Natural killer cell (primary cell): ENCODE data around the gene YPEL1. TPM values are rescaled to one million over a fixed set of nuclear protein-coding genes. Genes with fewer than 3 reads are reported as not detected.
A peak's percentile ranks its signal among the peaks of the same experiment; 100 is the strongest.

Experiments used
- ATAC-seq, 3 donors: fragments of 150-1000 bp in 2 of 3; fragments of 200-7000 bp in 1 of 3; cut with Tn5 transposase; 1 replicate in 1 of 3; 2 replicates in 2 of 3; pipeline ENCODE4 v1.10.0; 2021; ENCODE audit warnings: mild to moderate bottlenecking in 2 of 3, moderate library complexity in 2 of 3
- DNase-seq, 2 donors: peaks; one replicate each; pipeline versions ENCODE4 v3.0.0 to v3.0.0-alpha.2; 2013 to 2021; ENCODE audit warnings: mixed read lengths in 1 of 2
- H3K27ac ChIP-seq: one replicate; pipeline ENCODE4 v1.5.1; 2013; ENCODE audit warnings: mild to moderate bottlenecking, low read length
- H3K27me3 ChIP-seq: one replicate; pipeline ENCODE4 v1.6.1; 2013; ENCODE audit warnings: low read length; ENCODE audit not compliant: control insufficient read depth, insufficient read depth
- H3K36me3 ChIP-seq: one replicate; pipeline ENCODE4 v1.6.1; 2013; ENCODE audit warnings: low read length; ENCODE audit not compliant: control insufficient read depth, insufficient read depth
- H3K4me1 ChIP-seq: one replicate; pipeline ENCODE4 v1.6.1; 2013; ENCODE audit warnings: low read length; ENCODE audit not compliant: control insufficient read depth, insufficient read depth
- H3K4me3 ChIP-seq: one replicate; pipeline ENCODE4 v1.5.1; 2013; ENCODE audit warnings: low read length
- H3K9me3 ChIP-seq: one replicate; pipeline ENCODE4 v1.6.1; 2013; ENCODE audit warnings: low read length; ENCODE audit not compliant: control insufficient read depth, insufficient read depth
- H3K27ac Mint-ChIP-seq, 2 donors: one replicate each; pipeline ENCODE4 v1.8.0; 2022; ENCODE audit warnings: mild to moderate bottlenecking in 2 of 2, mixed read lengths in 2 of 2, moderate library complexity in 1 of 2
- H3K27me3 Mint-ChIP-seq, 2 donors: one replicate each; pipeline ENCODE4 v1.8.0; 2022; ENCODE audit warnings: low read depth in 2 of 2, mixed read lengths in 2 of 2
- H3K36me3 Mint-ChIP-seq: one replicate; pipeline ENCODE4 v1.8.0; 2022; ENCODE audit warnings: mixed read lengths
- H3K4me1 Mint-ChIP-seq, 2 donors: one replicate each; pipeline ENCODE4 v1.8.0; 2022; ENCODE audit warnings: mixed read lengths in 2 of 2
- H3K4me3 Mint-ChIP-seq: one replicate; pipeline ENCODE4 v1.8.0; 2022; ENCODE audit warnings: mild to moderate bottlenecking, moderate library complexity, mixed read lengths
- H3K9me3 Mint-ChIP-seq, 2 donors: one replicate each; pipeline ENCODE4 v1.8.0; 2022; ENCODE audit warnings: mixed read lengths in 2 of 2
- CTCF ChIP-seq: fragments of 200-600 bp; IDR thresholded peaks from one replicate; pipeline ENCODE4 v1.8.0; 2022; ENCODE audit warnings: antibody characterized with exemption
- WGBS: methylation state at CpG from one replicate; pipeline ENCODE4 v1.1.7; 2013; ENCODE audit warnings: missing lambda C conversion rate; ENCODE audit not compliant: insufficient coverage; 5-methylcytosine and 5-hydroxymethylcytosine counted together
- intact Hi-C: fragments of 100-400 bp; cut with micrococcal nuclease; formaldehyde crosslinking; loops from one replicate; pipeline ENCODE4 v1.14.2; 2022
- total RNA-seq, 4 donors: library from RNA; stranded (reverse); fragments of 120-200 nt in 1 of 4; gene quantifications; one replicate each; pipeline versions ENCODE4 v1.2.3 to v1.2.4, GENCODE V29; 2013 to 2022

YPEL1 gene
- total RNA-seq, 3 donors from 2014 or later (not counting 1 experiment from before 2014, with no cell fraction given): 59.9 to 86.3 (median 68.8) TPM

GRCh38 chr22:21650280-21650679, 85.3 kb downstream of the YPEL1 start:
- no peak overlapping the region for H3K4me3 ChIP-seq
- H3K27ac Mint-ChIP-seq: no peak overlapping the region
- no peak for TF ChIP-seq CTCF
- H3K36me3 ChIP-seq: peaks cover 9% of the 10 kb centered on the region
- 91% methylated on average over 7 of the region's 7 CpGs for WGBS
- intact Hi-C loops: no loop called here
- DNase-seq (no peak), ATAC-seq (no peak)
- H3K4me3 Mint-ChIP-seq: peak overlapping the region; percentile 10
- H3K9me3 Mint-ChIP-seq: no peaks in the 10 kb centered on the region
- H3K36me3 Mint-ChIP-seq: no peaks in the 10 kb centered on the region
- H3K27ac ChIP-seq: no peak overlapping the region
- H3K4me1 Mint-ChIP-seq: peaks cover 24 to 25% of the 10 kb centered on the region in 2 donors
- no peaks in the 10 kb centered on the region for H3K27me3 Mint-ChIP-seq
- peaks cover 35% of the 10 kb centered on the region for H3K4me1 ChIP-seq
- no peaks in the 10 kb centered on the region for H3K9me3 ChIP-seq
- no peaks in the 10 kb centered on the region for H3K27me3 ChIP-seq

Other genes with a start within 250 kb of the YPEL1 start
- gene RIMBP3C, start 184.3 kb downstream of the YPEL1 start, total RNA-seq: 1 to 10 TPM in 1 of 3 donors, under 1 TPM in 2; 0.35 to 1.0 (median 0.38) TPM
- gene UBE2L3, start 168.1 kb downstream of the YPEL1 start, total RNA-seq: 10 to 100 TPM; 30.7 to 39.8 (median 39.7) TPM
- gene YDJC, start 105.8 kb downstream of the YPEL1 start, total RNA-seq: 10 to 100 TPM; 20.5 to 24.4 (median 21.6) TPM
- gene CCDC116, start 103.0 kb downstream of the YPEL1 start, total RNA-seq: under 1 TPM in 1 of 3 donors, not detected in 2; 0.43 TPM
- 10 to 100 TPM; 38.3 to 55.8 (median 40.3) TPM for gene SDF2L1, start 93.5 kb downstream of the YPEL1 start, total RNA-seq
- gene PPIL2, start 69.8 kb downstream of the YPEL1 start, total RNA-seq: 100 to 1,000 TPM; 101 to 127 (median 124) TPM
- 100 to 1,000 TPM; 189 to 246 (median 214) TPM for gene MAPK1, start 131.9 kb upstream of the YPEL1 start, total RNA-seq
- gene PPM1F, start 217.1 kb upstream of the YPEL1 start, total RNA-seq: 10 to 100 TPM; 25.1 to 30.3 (median 25.5) TPM
- 10 to 100 TPM; 45.8 to 66.0 (median 62.7) TPM for gene TOP3B, start 247.0 kb upstream of the YPEL1 start, total RNA-seq